CD4-positive, CD25-positive, alpha-beta regulatory T cell (primary cell): ENCODE measurements around the gene PI4K2A. TPM values are rescaled to one million over a fixed set of nuclear protein-coding genes. Genes with fewer than 3 reads are reported as not detected.
A peak's percentile ranks its signal among the peaks of the same experiment; 100 is the strongest.

Experiments used
- ATAC-seq, 2 donors: fragments of 150-1000 bp; cut with Tn5 transposase; one replicate each; pipeline ENCODE4 v1.10.0; 2021; ENCODE audit warnings: low read depth in 2 of 2, moderate number of reproducible peaks in 2 of 2, moderate library complexity in 1 of 2
- DNase-seq, 3 donors: peaks; one replicate each; pipeline versions ENCODE4 v3.0.0 to v3.0.0-alpha.2; 2012 to 2022; ENCODE audit warnings: mixed read lengths in 1 of 3
- H3K27ac ChIP-seq: one replicate; pipeline ENCODE4 v1.7.0; 2013; ENCODE audit warnings: mild to moderate bottlenecking, low read length; ENCODE audit not compliant: insufficient read depth, poor library complexity, severe bottlenecking
- H3K27me3 ChIP-seq: one replicate; pipeline ENCODE4 v1.7.0; 2013; ENCODE audit warnings: low read length; ENCODE audit not compliant: control insufficient read depth, insufficient read depth
- H3K36me3 ChIP-seq: one replicate; pipeline ENCODE4 v1.7.0; 2013; ENCODE audit warnings: mild to moderate bottlenecking, low read length, moderate library complexity; ENCODE audit not compliant: control insufficient read depth, insufficient read depth
- H3K4me1 ChIP-seq: 2 replicates; pipeline ENCODE4 v1.7.0; 2013; ENCODE audit warnings: mild to moderate bottlenecking, low read length; ENCODE audit not compliant: insufficient read depth, control insufficient read depth, poor library complexity, severe bottlenecking
- H3K4me3 ChIP-seq: one replicate; pipeline ENCODE4 v1.7.0; 2013; ENCODE audit warnings: low read depth, mild to moderate bottlenecking, low read length, moderate library complexity
- H3K9me3 ChIP-seq, 2 experiments: 1 replicate in 1 of 2; 2 replicates in 1 of 2; pipeline ENCODE4 v1.7.0; 2013; ENCODE audit warnings: low read length in 2 of 2, mild to moderate bottlenecking in 1 of 2, moderate library complexity in 1 of 2; ENCODE audit not compliant: control insufficient read depth in 2 of 2
- H3K27ac Mint-ChIP-seq, 3 donors: one replicate each; pipeline ENCODE4 v1.8.0; 2020 to 2022; ENCODE audit warnings: mild to moderate bottlenecking in 3 of 3, mixed read lengths in 3 of 3, moderate library complexity in 2 of 3
- H3K27me3 Mint-ChIP-seq: one replicate; pipeline ENCODE4 v1.8.0; 2022; ENCODE audit warnings: mild to moderate bottlenecking, mixed read lengths
- H3K36me3 Mint-ChIP-seq: one replicate; pipeline ENCODE4 v1.8.0; 2020; ENCODE audit warnings: mixed read lengths
- H3K4me1 Mint-ChIP-seq, 4 donors: one replicate each; pipeline ENCODE4 v1.8.0; 2020 to 2022; ENCODE audit warnings: mixed read lengths in 4 of 4, mild to moderate bottlenecking in 1 of 4
- H3K4me3 Mint-ChIP-seq, 4 donors: one replicate each; pipeline ENCODE4 v1.8.0; 2020 to 2022; ENCODE audit warnings: mild to moderate bottlenecking in 4 of 4, mixed read lengths in 4 of 4, moderate library complexity in 3 of 4
- H3K9me3 Mint-ChIP-seq, 7 donors: one replicate each; pipeline ENCODE4 v1.8.0; 2020 to 2022; ENCODE audit warnings: mixed read lengths in 7 of 7, mild to moderate bottlenecking in 3 of 7, moderate library complexity in 2 of 7
- polyA plus RNA-seq, 4 donors: library from polyadenylated mRNA; unstranded; fragments of 300-500 nt; fragmentation: Illumina TruSeq; gene quantifications; one replicate each; pipeline ENCODE4 v1.2.3, GENCODE V29; 2021
- total RNA-seq: library from RNA; stranded (reverse); gene quantifications from one replicate; pipeline ENCODE4 v1.2.3, GENCODE V29; 2022

The PI4K2A gene
- total RNA-seq: 28.3 TPM
- 10 to 100 TPM in 2 of 4 donors, 1 to 10 TPM in 2; 7.9 to 11.7 (median 9.7) TPM for polyA plus RNA-seq

GRCh38 chr10:97640174-97640867 is at the start of gene PI4K2A:
TSS of gene PI4K2A (plus strand) at chr10:97640671. CDS start at chr10:97640743, 72 bp downstream.
- peak; percentile 98 to 100 (median 99) for DNase-seq
- no peaks in the 10 kb centered on the region for H3K9me3 Mint-ChIP-seq
- peaks cover 4 to 35% (median 26%) of the 10 kb centered on the region in 4 donors for H3K4me1 Mint-ChIP-seq
- H3K27ac Mint-ChIP-seq: peak within 1 kb of the TSS; percentile 91 to 96 (median 95)
- Histone ChIP-seq H3K36me3 (peaks cover 5% of the 10 kb centered on the region), H3K4me1 (peaks cover 13% of the 10 kb centered on the region), H3K27ac (peak within 1 kb of the TSS; percentile 61), H3K27me3 (no peaks in the 10 kb centered on the region), H3K9me3 (no peaks in the 10 kb centered on the region), H3K4me3 (peak within 1 kb of the TSS; percentile 87)
- peaks cover 4% of the 10 kb centered on the region for H3K27me3 Mint-ChIP-seq
- peak; percentile 99 for ATAC-seq
- H3K4me3 Mint-ChIP-seq: peak within 1 kb of the TSS; percentile 97 to 98 (median 98)
- peaks cover 9% of the 10 kb centered on the region for H3K36me3 Mint-ChIP-seq

GRCh38 chr10:97590748-97591495 is 49.5 kb upstream of the PI4K2A start:
- Mint-ChIP-seq H3K9me3 (peaks cover 0 to 2% (median 0%) of the 10 kb centered on the region in 7 donors), H3K4me1 (peaks cover 0 to 4% (median 0%) of the 10 kb centered on the region in 4 donors), H3K36me3 (no peaks in the 10 kb centered on the region), H3K4me3 (no peak overlapping the region), H3K27ac (no peak overlapping the region), H3K27me3 (no peaks in the 10 kb centered on the region)
- H3K4me3 ChIP-seq: no peak overlapping the region
- no peak for DNase-seq
- no peaks in the 10 kb centered on the region for H3K9me3 ChIP-seq
- ATAC-seq: no peak
- H3K4me1 ChIP-seq: no peaks in the 10 kb centered on the region
- no peaks in the 10 kb centered on the region for H3K27me3 ChIP-seq
- no peak overlapping the region for H3K27ac ChIP-seq
- no peaks in the 10 kb centered on the region for H3K36me3 ChIP-seq

GRCh38 chr10:97593421-97593820 is 47.0 kb upstream of the PI4K2A start:
- H3K4me1 ChIP-seq: no peaks in the 10 kb centered on the region
- ATAC-seq: no peak
- no peak overlapping the region for H3K4me3 ChIP-seq
- H3K36me3 Mint-ChIP-seq: no peaks in the 10 kb centered on the region
- H3K27me3 ChIP-seq: no peaks in the 10 kb centered on the region
- H3K9me3 Mint-ChIP-seq: peaks cover 0 to 2% (median 0%) of the 10 kb centered on the region in 7 donors
- H3K36me3 ChIP-seq: no peaks in the 10 kb centered on the region
- peaks cover 0 to 5% (median 0%) of the 10 kb centered on the region in 4 donors for H3K4me1 Mint-ChIP-seq
- H3K4me3 Mint-ChIP-seq: no peak overlapping the region
- no peaks in the 10 kb centered on the region for H3K27me3 Mint-ChIP-seq
- no peaks in the 10 kb centered on the region for H3K9me3 ChIP-seq
- H3K27ac Mint-ChIP-seq: peak overlapping the region in 1 of 3 donors; percentile 69
- DNase-seq: no peak
- H3K27ac ChIP-seq: no peak overlapping the region

GRCh38 chr10:97596101-97597082 is 44.1 kb upstream of the PI4K2A start:
- ATAC-seq (no peak), DNase-seq (no peak)
- no peaks in the 10 kb centered on the region for H3K27me3 ChIP-seq
- Mint-ChIP-seq H3K4me3 (no peak overlapping the region), H3K36me3 (no peaks in the 10 kb centered on the region), H3K4me1 (peaks cover 0 to 5% (median 0%) of the 10 kb centered on the region in 4 donors), H3K27ac (peak overlapping the region in 1 of 3 donors; percentile 41), H3K9me3 (peaks cover 0 to 1% (median 0%) of the 10 kb centered on the region in 7 donors), H3K27me3 (no peaks in the 10 kb centered on the region)
- H3K4me3 ChIP-seq: no peak overlapping the region
- H3K4me1 ChIP-seq: no peaks in the 10 kb centered on the region
- no peaks in the 10 kb centered on the region for H3K9me3 ChIP-seq
- H3K36me3 ChIP-seq: no peaks in the 10 kb centered on the region
- no peak overlapping the region for H3K27ac ChIP-seq

- no peak overlapping the region for H3K4me3 Mint-ChIP-seq
- H3K4me1 Mint-ChIP-seq: peaks cover 0 to 5% (median 0%) of the 10 kb centered on the region in 4 donors
- H3K4me1 ChIP-seq: no peaks in the 10 kb centered on the region
- no peaks in the 10 kb centered on the region for H3K9me3 ChIP-seq
- no peaks in the 10 kb centered on the region for H3K36me3 ChIP-seq
- ATAC-seq (no peak), DNase-seq (no peak)
- no peaks in the 10 kb centered on the region for H3K36me3 Mint-ChIP-seq
- peaks cover 0 to 1% (median 0%) of the 10 kb centered on the region in 7 donors for H3K9me3 Mint-ChIP-seq
- H3K4me3 ChIP-seq: no peak overlapping the region
- no peaks in the 10 kb centered on the region for H3K27me3 Mint-ChIP-seq
- no peaks in the 10 kb centered on the region for H3K27me3 ChIP-seq
- H3K27ac Mint-ChIP-seq: peak overlapping the region in 1 of 3 donors; percentile 16
- no peak overlapping the region for H3K27ac ChIP-seq
These were observed 42.7 kb upstream of the PI4K2A start for GRCh38 chr10:97597778-97598177.

- H3K27ac ChIP-seq: no peak overlapping the region
- no peaks in the 10 kb centered on the region for H3K27me3 ChIP-seq
- Mint-ChIP-seq H3K27ac (no peak overlapping the region), H3K9me3 (peaks cover 0 to 1% (median 0%) of the 10 kb centered on the region in 7 donors), H3K27me3 (no peaks in the 10 kb centered on the region), H3K4me1 (peaks cover 0 to 5% (median 0%) of the 10 kb centered on the region in 4 donors), H3K4me3 (no peak overlapping the region), H3K36me3 (no peaks in the 10 kb centered on the region)
- H3K4me3 ChIP-seq: no peak overlapping the region
- ATAC-seq (no peak), DNase-seq (no peak)
- H3K4me1 ChIP-seq: no peaks in the 10 kb centered on the region
- H3K36me3 ChIP-seq: no peaks in the 10 kb centered on the region
- H3K9me3 ChIP-seq: no peaks in the 10 kb centered on the region
These were observed 41.8 kb upstream of the PI4K2A start for GRCh38 chr10:97598407-97599271.
